Smooth muscle cell (in vitro differentiated cells): Measurements from ENCODE around the gene COBLL1. TPM values are rescaled to one million over a fixed set of nuclear protein-coding genes. Genes with fewer than 3 reads are reported as not detected.

Experiments
- DNase-seq: peaks from one replicate; lab custom pipeline; 2025; ENCODE audit not compliant: unreplicated experiment; lab: John Stamatoyannopoulos, UW
- H2AFZ ChIP-seq: fragments of 200-600 bp; sonication (generic); 2 replicates; pipeline ENCODE4 v1.6.0; 2016; ENCODE audit warnings: antibody characterized with exemption, low read depth, mild to moderate bottlenecking
- H3F3A ChIP-seq: fragments of 200-600 bp; sonication (generic); 2 replicates; pipeline ENCODE4 v1.6.0; 2017; ENCODE audit warnings: antibody characterized with exemption, low read depth
- H3K27ac ChIP-seq: fragments of 200-600 bp; sonication (generic); 2 replicates; pipeline ENCODE4 v1.5.1; 2016; ENCODE audit warnings: low read depth, mild to moderate bottlenecking
- H3K27me3 ChIP-seq: fragments of 200-600 bp; sonication (generic); 2 replicates; pipeline ENCODE4 v1.6.1; 2016; ENCODE audit warnings: low read depth, mild to moderate bottlenecking
- H3K36me3 ChIP-seq: fragments of 200-600 bp; sonication (generic); 2 replicates; pipeline ENCODE4 v1.5.1; 2016; ENCODE audit warnings: low read depth
- H3K4me1 ChIP-seq: fragments of 200-600 bp; sonication (generic); 2 replicates; pipeline ENCODE4 v1.5.1; 2016; ENCODE audit warnings: low read depth
- H3K4me2 ChIP-seq: fragments of 200-600 bp; sonication (generic); 2 replicates; pipeline ENCODE4 v1.6.0; 2016; ENCODE audit warnings: mild to moderate bottlenecking
- H3K4me3 ChIP-seq: fragments of 200-600 bp; sonication (generic); 2 replicates; pipeline ENCODE4 v1.5.1; 2016; ENCODE audit warnings: mild to moderate bottlenecking
- H3K79me2 ChIP-seq: fragments of 200-600 bp; sonication (generic); 2 replicates; pipeline ENCODE4 v1.6.0; 2016; ENCODE audit warnings: low read depth, mild to moderate bottlenecking
- H3K9ac ChIP-seq: fragments of 200-600 bp; sonication (generic); 2 replicates; pipeline ENCODE4 v1.6.0; 2016; ENCODE audit warnings: low read depth
- H3K9me3 ChIP-seq: fragments of 200-600 bp; sonication (generic); replicated peaks from 2 replicates; pipeline ENCODE4 v1.5.1; 2016; ENCODE audit warnings: low read depth
- H4K20me1 ChIP-seq: fragments of 200-600 bp; sonication (generic); 2 replicates; pipeline ENCODE4 v1.6.0; 2016; ENCODE audit warnings: low read depth
- WGBS: methylation state at CpG from one replicate; pipeline ENCODE4 v1.1.7; 2016; ENCODE audit warnings: low lambda C conversion rate; 5-methylcytosine and 5-hydroxymethylcytosine counted together
- polyA plus RNA-seq: library from polyadenylated mRNA; unstranded; fragments of >200 nt; fragmentation: Nextera tagmentation; extraction: Ambion mirVana; gene quantifications from 2 replicates; pipeline ENCODE4 v1.2.1, GENCODE V29; 2016
- total RNA-seq: library from RNA; depleted of rRNA; stranded (reverse); fragments of >200 nt; gene quantifications from 2 replicates; pipeline ENCODE4 v1.2.3, GENCODE V29; 2014
- TF ChIP-seq, protein P1 (sequence below): fragments of 200-600 bp; sonication (generic); IDR thresholded peaks from 2 replicates; pipeline ENCODE4 v1.5.1; 2017; ENCODE audit warnings: borderline replicate concordance, mild to moderate bottlenecking, antibody characterized with exemption; ENCODE audit not compliant: insufficient read depth, poor library complexity, severe bottlenecking

COBLL1 gene
- total and polyA plus RNA-seq, 2 experiments from 2014 or later = 5.2 to 17.4 TPM

DNA sequence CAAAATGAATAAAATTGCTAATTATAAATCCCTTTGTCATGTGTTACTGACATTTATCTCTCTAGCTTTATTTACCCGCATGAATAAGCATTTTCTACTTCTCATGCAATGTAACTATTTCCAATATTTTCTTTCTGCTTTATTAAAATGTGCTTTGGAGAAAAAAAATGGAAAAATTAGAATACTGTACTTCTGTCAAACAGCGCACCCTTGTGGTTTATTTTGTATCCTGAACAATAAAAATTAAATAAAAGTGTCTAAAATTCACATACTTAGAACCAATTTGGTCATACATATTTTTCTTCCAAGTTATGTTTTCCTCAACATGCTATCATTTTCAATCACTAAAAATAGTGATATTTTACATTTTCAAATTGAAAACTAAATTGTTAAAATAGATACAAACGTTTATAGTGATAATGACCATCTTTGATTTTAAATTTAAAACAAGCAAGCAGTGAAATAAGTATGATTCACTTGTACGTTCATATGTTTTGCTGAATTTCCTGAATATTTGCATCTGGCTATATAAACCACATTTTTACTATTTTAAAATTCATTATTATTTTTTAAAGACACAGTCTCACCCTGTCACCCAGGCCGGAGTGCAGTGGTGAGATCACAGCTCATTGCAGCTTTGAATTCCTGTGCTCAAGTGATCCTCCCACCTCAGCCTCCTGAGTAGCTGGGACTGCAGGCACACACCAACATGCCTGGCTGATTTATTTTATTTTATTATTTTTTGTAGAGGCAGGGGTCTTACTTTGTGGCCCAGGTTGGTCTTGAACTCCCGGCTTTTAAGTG is 124.4 kb downstream of the COBLL1 start:
- Histone ChIP-seq H3K27me3 (no peaks in the 10 kb centered on the region), H3K4me3 (no peak overlapping the region), H3K4me1 (peaks cover 14% of the 10 kb centered on the region), H3K9me3 (no peaks in the 10 kb centered on the region), H3K36me3 (no peaks in the 10 kb centered on the region), H2AFZ (no peak overlapping the region), H3F3A (no peaks in the 10 kb centered on the region), H4K20me1 (no peaks in the 10 kb centered on the region), H3K27ac (no peak overlapping the region), H3K79me2 (no peaks in the 10 kb centered on the region), H3K4me2 (no peak overlapping the region), H3K9ac (no peak overlapping the region)
- TF ChIP-seq, protein P1, sequence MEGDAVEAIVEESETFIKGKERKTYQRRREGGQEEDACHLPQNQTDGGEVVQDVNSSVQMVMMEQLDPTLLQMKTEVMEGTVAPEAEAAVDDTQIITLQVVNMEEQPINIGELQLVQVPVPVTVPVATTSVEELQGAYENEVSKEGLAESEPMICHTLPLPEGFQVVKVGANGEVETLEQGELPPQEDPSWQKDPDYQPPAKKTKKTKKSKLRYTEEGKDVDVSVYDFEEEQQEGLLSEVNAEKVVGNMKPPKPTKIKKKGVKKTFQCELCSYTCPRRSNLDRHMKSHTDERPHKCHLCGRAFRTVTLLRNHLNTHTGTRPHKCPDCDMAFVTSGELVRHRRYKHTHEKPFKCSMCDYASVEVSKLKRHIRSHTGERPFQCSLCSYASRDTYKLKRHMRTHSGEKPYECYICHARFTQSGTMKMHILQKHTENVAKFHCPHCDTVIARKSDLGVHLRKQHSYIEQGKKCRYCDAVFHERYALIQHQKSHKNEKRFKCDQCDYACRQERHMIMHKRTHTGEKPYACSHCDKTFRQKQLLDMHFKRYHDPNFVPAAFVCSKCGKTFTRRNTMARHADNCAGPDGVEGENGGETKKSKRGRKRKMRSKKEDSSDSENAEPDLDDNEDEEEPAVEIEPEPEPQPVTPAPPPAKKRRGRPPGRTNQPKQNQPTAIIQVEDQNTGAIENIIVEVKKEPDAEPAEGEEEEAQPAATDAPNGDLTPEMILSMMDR = peak; percentile 78
- DNase-seq = no peak
- WGBS = 61% methylated on average over 6 of the region's 6 CpGs

DNA sequence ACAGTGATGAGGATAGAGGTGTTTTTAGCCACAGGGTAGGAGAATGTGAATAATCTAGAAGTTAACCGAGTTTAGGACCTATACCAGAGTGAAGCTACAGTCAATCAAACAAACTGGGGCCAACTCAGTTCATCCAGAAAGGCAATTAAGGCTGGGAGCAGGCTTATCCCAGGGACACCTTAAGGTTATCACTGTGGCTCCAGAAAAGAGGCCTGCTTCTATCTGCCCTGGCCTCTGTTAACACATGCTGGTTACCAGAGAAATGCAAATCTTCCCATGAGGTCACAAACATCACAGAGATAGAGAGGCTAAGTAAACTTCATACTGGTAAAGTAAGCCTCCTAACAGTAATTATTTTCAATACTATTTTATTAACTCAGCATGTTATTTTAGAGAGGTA is 127.2 kb downstream of the COBLL1 start:
- H3F3A ChIP-seq = no peaks in the 10 kb centered on the region
- H3K4me2 ChIP-seq = no peak overlapping the region
- H3K9ac ChIP-seq = no peak overlapping the region
- no peaks in the 10 kb centered on the region for H4K20me1 ChIP-seq
- peak overlapping the region; percentile 4 for H3K27ac ChIP-seq
- TF ChIP-seq, protein P1 = no peak
- H3K27me3 ChIP-seq = no peaks in the 10 kb centered on the region
- H3K79me2 ChIP-seq = no peaks in the 10 kb centered on the region
- WGBS = 42% methylated on average over 1 of the region's 1 CpG
- H3K9me3 ChIP-seq = no peaks in the 10 kb centered on the region
- no peaks in the 10 kb centered on the region for H3K4me1 ChIP-seq
- DNase-seq = no peak
- no peak overlapping the region for H2AFZ ChIP-seq
- no peaks in the 10 kb centered on the region for H3K36me3 ChIP-seq
- no peak overlapping the region for H3K4me3 ChIP-seq

DNA sequence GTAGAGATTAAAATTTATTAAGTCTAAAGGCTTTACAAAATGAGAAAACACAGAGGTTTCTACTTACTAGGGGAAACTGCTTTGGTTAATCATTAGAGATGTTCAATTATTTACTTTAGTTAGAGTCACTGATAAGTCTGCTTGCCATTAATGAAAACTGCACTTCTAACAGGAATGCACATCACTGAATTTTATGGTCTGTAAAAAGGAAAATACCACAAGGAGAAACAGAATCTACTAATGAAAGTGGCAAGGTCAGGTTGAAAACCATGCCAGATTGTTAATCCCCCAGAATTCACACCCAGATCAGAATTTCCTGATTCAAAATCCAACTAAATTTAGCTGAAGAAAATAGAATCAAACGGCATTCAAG is 129.9 kb downstream of the COBLL1 start:
- no peak overlapping the region for H3K9ac ChIP-seq
- H3K27me3 ChIP-seq = no peaks in the 10 kb centered on the region
- no peak overlapping the region for H3K4me3 ChIP-seq
- H3K36me3 ChIP-seq = no peaks in the 10 kb centered on the region
- H4K20me1 ChIP-seq = no peaks in the 10 kb centered on the region
- no peak overlapping the region for H2AFZ ChIP-seq
- H3F3A ChIP-seq = peaks cover 3% of the 10 kb centered on the region
- no peaks in the 10 kb centered on the region for H3K79me2 ChIP-seq
- H3K4me2 ChIP-seq = no peak overlapping the region
- TF ChIP-seq, protein P1 = no peak
- no peak overlapping the region for H3K27ac ChIP-seq
- no peaks in the 10 kb centered on the region for H3K9me3 ChIP-seq
- WGBS = 52% methylated on average over 1 of the region's 1 CpG
- DNase-seq = no peak
- H3K4me1 ChIP-seq = no peaks in the 10 kb centered on the region
